Mesendoderm (in vitro differentiated cells): ENCODE results near the gene KCNQ1.

Source experiments
- DNase-seq: peaks from one replicate; pipeline ENCODE4 v3.0.0; 2013
- H2AK5ac ChIP-seq: 2 replicates; pipeline ENCODE4 v1.6.1; 2013; ENCODE audit warnings: low read length, inconsistent platforms
- H2BK120ac ChIP-seq: 2 replicates; pipeline ENCODE4 v1.6.1; 2013; ENCODE audit warnings: low read depth, mild to moderate bottlenecking, low read length, moderate library complexity, mixed read lengths
- H2BK15ac ChIP-seq: replicated peaks from 2 replicates; pipeline ENCODE4 v1.6.1; 2013; ENCODE audit warnings: low read depth, mild to moderate bottlenecking, moderate library complexity
- H2BK5ac ChIP-seq: 2 replicates; pipeline ENCODE4 v1.6.1; 2013; ENCODE audit warnings: low read length, inconsistent platforms
- H3K18ac ChIP-seq: 2 replicates; pipeline ENCODE4 v1.6.1; 2013; ENCODE audit warnings: mild to moderate bottlenecking, low read length, mixed read lengths
- H3K23ac ChIP-seq: one replicate; pipeline ENCODE4 v1.6.1; 2013; ENCODE audit warnings: low read length
- H3K27ac ChIP-seq: 2 replicates; pipeline ENCODE4 v1.5.1; 2013; ENCODE audit warnings: low read depth, mild to moderate bottlenecking, inconsistent platforms, low read length, moderate library complexity
- H3K27me3 ChIP-seq: 2 replicates; pipeline ENCODE4 v1.6.1; 2013; ENCODE audit warnings: low read length, control low read depth, mild to moderate bottlenecking, inconsistent platforms; ENCODE audit not compliant: insufficient read depth, poor library complexity
- H3K36me3 ChIP-seq: 2 replicates; pipeline ENCODE4 v1.6.1; 2013; ENCODE audit warnings: low read length, inconsistent platforms; ENCODE audit not compliant: control insufficient read depth, insufficient read depth
- H3K4ac ChIP-seq: one replicate; pipeline ENCODE4 v1.6.1; 2013; ENCODE audit warnings: low read depth, mild to moderate bottlenecking, low read length, moderate library complexity
- H3K4me1 ChIP-seq: 2 replicates; pipeline ENCODE4 v1.6.1; 2013; ENCODE audit warnings: low read depth, low read length, inconsistent platforms; ENCODE audit not compliant: control insufficient read depth
- H3K4me2 ChIP-seq: 2 replicates; pipeline ENCODE4 v1.6.1; 2013; ENCODE audit warnings: low read length
- H3K4me3 ChIP-seq: 2 replicates; pipeline ENCODE4 v1.5.1; 2013; ENCODE audit warnings: mild to moderate bottlenecking, low read length
- H3K56ac ChIP-seq: one replicate; pipeline ENCODE4 v1.6.1; 2013; ENCODE audit warnings: low read length
- H3K79me1 ChIP-seq: 2 replicates; pipeline ENCODE4 v1.6.1; 2013; ENCODE audit warnings: low read length, inconsistent platforms
- H3K79me2 ChIP-seq: 2 replicates; pipeline ENCODE4 v1.6.1; 2013; ENCODE audit warnings: mild to moderate bottlenecking, low read length; ENCODE audit not compliant: control insufficient read depth, insufficient read depth
- H3K9ac ChIP-seq: 2 replicates; pipeline ENCODE4 v1.6.1; 2013; ENCODE audit warnings: low read length, inconsistent platforms
- H4K5ac ChIP-seq: one replicate; pipeline ENCODE4 v1.6.1; 2013; ENCODE audit warnings: low read length
- H4K8ac ChIP-seq: one replicate; pipeline ENCODE4 v1.6.1; 2013; ENCODE audit warnings: low read depth, mild to moderate bottlenecking, control low read depth, low read length, moderate library complexity
- WGBS: extraction: QIAGEN DNeasy Blood & Tissue Kit; methylation state at CpG from one replicate; pipeline ENCODE4 v1.1.7; 2013; ENCODE audit warnings: low lambda C conversion rate, missing lambda C conversion rate; ENCODE audit not compliant: insufficient coverage; ENCODE audit errors: extremely low coverage; 5-methylcytosine and 5-hydroxymethylcytosine counted together

Gene KCNQ1

GRCh38 chr11:2523821-2524391 lies 79.1 kb downstream of the KCNQ1 start:
- H3K36me3 ChIP-seq = no peaks in the 10 kb centered on the region
- no peaks in the 10 kb centered on the region for H3K79me2 ChIP-seq
- WGBS = no CpG with 5 or more reads among the region's 18 CpGs
- no peak overlapping the region for H4K5ac ChIP-seq
- H3K27ac ChIP-seq = no peak overlapping the region
- H3K79me1 ChIP-seq = no peaks in the 10 kb centered on the region
- H3K9ac ChIP-seq = no peak overlapping the region
- no peaks in the 10 kb centered on the region for H3K27me3 ChIP-seq
- H3K23ac ChIP-seq = no peak overlapping the region
- H3K56ac ChIP-seq = no peak overlapping the region
- no peak overlapping the region for H2AK5ac ChIP-seq
- DNase-seq = no peak
- H3K4me3 ChIP-seq = no peak overlapping the region
- no peak overlapping the region for H2BK15ac ChIP-seq
- no peak overlapping the region for H3K4me2 ChIP-seq
- no peaks in the 10 kb centered on the region for H3K4me1 ChIP-seq
- no peak overlapping the region for H3K4ac ChIP-seq
- H2BK5ac ChIP-seq = no peak overlapping the region
- H4K8ac ChIP-seq = no peak overlapping the region
- H3K18ac ChIP-seq = no peak overlapping the region
- no peak overlapping the region for H2BK120ac ChIP-seq

- H3K79me1 ChIP-seq = no peaks in the 10 kb centered on the region
- no peak overlapping the region for H2BK120ac ChIP-seq
- H3K4ac ChIP-seq = no peak overlapping the region
- no peak overlapping the region for H4K8ac ChIP-seq
- no peaks in the 10 kb centered on the region for H3K79me2 ChIP-seq
- H3K27me3 ChIP-seq = no peaks in the 10 kb centered on the region
- H4K5ac ChIP-seq = no peak overlapping the region
- no peak overlapping the region for H3K9ac ChIP-seq
- H3K4me2 ChIP-seq = no peak overlapping the region
- no peaks in the 10 kb centered on the region for H3K36me3 ChIP-seq
- no peak overlapping the region for H2AK5ac ChIP-seq
- no CpG with 5 or more reads among the region's 15 CpGs for WGBS
- H3K18ac ChIP-seq = no peak overlapping the region
- no peak overlapping the region for H2BK15ac ChIP-seq
- no peak overlapping the region for H3K23ac ChIP-seq
- no peak overlapping the region for H3K56ac ChIP-seq
- H3K27ac ChIP-seq = no peak overlapping the region
- no peak for DNase-seq
- no peak overlapping the region for H3K4me3 ChIP-seq
- H2BK5ac ChIP-seq = no peak overlapping the region
- H3K4me1 ChIP-seq = no peaks in the 10 kb centered on the region
These were observed 79.8 kb downstream of the KCNQ1 start for GRCh38 chr11:2524446-2525165.

- Histone ChIP-seq H3K4ac (no peak overlapping the region), H3K79me1 (no peaks in the 10 kb centered on the region), H2BK120ac (no peak overlapping the region), H3K4me2 (no peak overlapping the region), H3K56ac (no peak overlapping the region), H3K4me1 (no peaks in the 10 kb centered on the region), H3K79me2 (no peaks in the 10 kb centered on the region), H3K27me3 (no peaks in the 10 kb centered on the region), H3K23ac (no peak overlapping the region), H3K18ac (no peak overlapping the region), H2BK15ac (no peak overlapping the region), H3K4me3 (no peak overlapping the region), H3K9ac (no peak overlapping the region), H3K36me3 (no peaks in the 10 kb centered on the region), H2AK5ac (no peak overlapping the region), H3K27ac (no peak overlapping the region), H4K5ac (no peak overlapping the region), H2BK5ac (no peak overlapping the region), H4K8ac (no peak overlapping the region)
- no CpG with 5 or more reads among the region's 17 CpGs for WGBS
- no peak for DNase-seq
These were observed 80.5 kb downstream of the KCNQ1 start for GRCh38 chr11:2525166-2525861.

GRCh38 chr11:2525941-2526807 lies 81.4 kb downstream of the KCNQ1 start:
- no peak overlapping the region for H4K5ac ChIP-seq
- no peak overlapping the region for H3K4ac ChIP-seq
- no peak overlapping the region for H2BK15ac ChIP-seq
- WGBS = no CpG with 5 or more reads among the region's 15 CpGs
- H3K4me2 ChIP-seq = no peak overlapping the region
- H3K9ac ChIP-seq = no peak overlapping the region
- H3K36me3 ChIP-seq = no peaks in the 10 kb centered on the region
- no peak overlapping the region for H3K4me3 ChIP-seq
- no peaks in the 10 kb centered on the region for H3K27me3 ChIP-seq
- H2BK120ac ChIP-seq = no peak overlapping the region
- no peak overlapping the region for H3K56ac ChIP-seq
- H3K27ac ChIP-seq = no peak overlapping the region
- no peak overlapping the region for H2BK5ac ChIP-seq
- H3K23ac ChIP-seq = no peak overlapping the region
- no peaks in the 10 kb centered on the region for H3K4me1 ChIP-seq
- H2AK5ac ChIP-seq = no peak overlapping the region
- no peak overlapping the region for H4K8ac ChIP-seq
- DNase-seq = no peak
- H3K79me1 ChIP-seq = no peaks in the 10 kb centered on the region
- no peak overlapping the region for H3K18ac ChIP-seq
- no peaks in the 10 kb centered on the region for H3K79me2 ChIP-seq

GRCh38 chr11:2526808-2527381 lies 82.1 kb downstream of the KCNQ1 start:
- no peaks in the 10 kb centered on the region for H3K79me2 ChIP-seq
- no peaks in the 10 kb centered on the region for H3K36me3 ChIP-seq
- H3K4me2 ChIP-seq = no peak overlapping the region
- no peak overlapping the region for H3K18ac ChIP-seq
- no peak overlapping the region for H4K5ac ChIP-seq
- no peaks in the 10 kb centered on the region for H3K79me1 ChIP-seq
- no peak overlapping the region for H2BK120ac ChIP-seq
- H4K8ac ChIP-seq = no peak overlapping the region
- H3K27me3 ChIP-seq = no peaks in the 10 kb centered on the region
- no peak overlapping the region for H3K4ac ChIP-seq
- WGBS = no CpG with 5 or more reads among the region's 25 CpGs
- no peak overlapping the region for H3K23ac ChIP-seq
- H3K9ac ChIP-seq = no peak overlapping the region
- H3K4me1 ChIP-seq = no peaks in the 10 kb centered on the region
- H3K27ac ChIP-seq = no peak overlapping the region
- no peak overlapping the region for H3K4me3 ChIP-seq
- H3K56ac ChIP-seq = no peak overlapping the region
- no peak overlapping the region for H2BK15ac ChIP-seq
- no peak for DNase-seq
- no peak overlapping the region for H2BK5ac ChIP-seq
- H2AK5ac ChIP-seq = no peak overlapping the region
